A549 (cell line): Measurements from ENCODE around the gene IQGAP2. TPM values are rescaled to one million over a fixed set of nuclear protein-coding genes. Genes with fewer than 3 reads are reported as not detected.

Experiments used
- ATAC-seq, 2 experiments: fragments of 200-7000 bp in 1 of 2; fragments of >200 bp in 1 of 2; cut with Nextera tagmentation in 1 of 2; cut with Tn5 transposase in 1 of 2; 3 replicates each; pipeline versions ENCODE4 v1.8.0 to v1.9.1; 2018 to 2020; ENCODE audit warnings: mild to moderate bottlenecking in 1 of 2, moderate library complexity in 1 of 2
- CTCF ChIA-PET: fragments of 300-600 bp; sonication (Branson Sonifier 250); formaldehyde crosslinking; extraction: SDS; loops from one replicate; lab custom pipeline; 2021; ENCODE audit warnings: antibody characterized with exemption, inconsistent platforms; lab: Yijun Ruan, JAX
- POLR2A ChIA-PET: fragments of 350-600 bp; formaldehyde crosslinking; extraction: SDS; loops from one replicate; lab custom pipeline; 2021; ENCODE audit warnings: antibody characterized with exemption, inconsistent platforms; lab: Yijun Ruan, JAX
- DNase-seq, 2 experiments: peaks; one replicate each; pipeline versions ENCODE4 v3.0.0 to v3.0.0-alpha.2; 2011 to 2016; ENCODE audit warnings: low read depth in 1 of 2, low spot score in 1 of 2
- FAIRE-seq: peaks from 2 replicates; lab custom pipeline; 2011; peaks lifted over from hg19 to GRCh38; lab: Jason Lieb, UNC
- H3K27ac ChIP-seq, 2 experiments: fragments of >200 bp; sonication (Bioruptor Twin); formaldehyde crosslinking; 3 replicates each; pipeline ENCODE4 v1.5.1; 2016 to 2017
- H3K4me1 ChIP-seq: fragments of >200 bp; sonication (Bioruptor Twin); formaldehyde crosslinking; 3 replicates; pipeline ENCODE4 v1.6.1; 2016
- H3K4me2 ChIP-seq: fragments of >200 bp; sonication (Bioruptor Twin); formaldehyde crosslinking; 3 replicates; pipeline ENCODE4 v1.6.1; 2016
- H3K4me3 ChIP-seq: fragments of >200 bp; sonication (Bioruptor Twin); formaldehyde crosslinking; 3 replicates; pipeline ENCODE4 v1.5.1; 2016
- H3K9me3 ChIP-seq: fragments of >200 bp; sonication (Bioruptor Twin); formaldehyde crosslinking; 3 replicates; pipeline ENCODE4 v1.6.1; 2016
- EHMT2 ChIP-seq: fragments of 200-600 bp; sonication (generic); IDR thresholded peaks from 2 replicates; pipeline ENCODE4 v1.6.1; 2016; ENCODE audit warnings: antibody characterized with exemption, low read depth, mild to moderate bottlenecking, moderate library complexity
- ESRRA ChIP-seq: fragments of 150-350 bp; IDR thresholded peaks from 2 replicates; pipeline ENCODE4 v1.6.1; 2014; ENCODE audit warnings: mild to moderate bottlenecking, low read length, borderline replicate concordance
- FOSL2 ChIP-seq, 2 experiments: fragments of 450-650 bp in 1 of 2; fragments of >200 bp in 1 of 2; sonication (Bioruptor Twin) in 1 of 2; formaldehyde crosslinking; IDR thresholded peaks; 2 replicates each; pipeline versions ENCODE4 v1.5.0 to v1.6.1; 2016 to 2020; ENCODE audit warnings: mild to moderate bottlenecking in 1 of 2, moderate library complexity in 1 of 2
- GATA3 ChIP-seq: IDR thresholded peaks from 2 replicates; pipeline ENCODE4 v1.6.1; 2012; ENCODE audit warnings: borderline replicate concordance
- HOXA7 ChIP-seq: fragments of 250-450 bp; sonication (Bioruptor Pico); IDR thresholded peaks from 2 replicates; pipeline ENCODE4 v1.5.0; 2020; ENCODE audit warnings: mild to moderate bottlenecking, moderate library complexity
- JUN ChIP-seq, 2 experiments: fragments of >200 bp; sonication (Bioruptor Twin); formaldehyde crosslinking; IDR thresholded peaks; 2 replicates in 1 of 2; 3 replicates in 1 of 2; pipeline ENCODE4 v1.6.1; 2016 to 2017
- JUNB ChIP-seq: fragments of >200 bp; sonication (Bioruptor Twin); formaldehyde crosslinking; IDR thresholded peaks from 2 replicates; pipeline ENCODE4 v1.6.1; 2016
- KDM1A ChIP-seq: fragments of 200-600 bp; sonication (generic); IDR thresholded peaks from 2 replicates; pipeline ENCODE4 v1.6.1; 2016; ENCODE audit warnings: low read depth, mild to moderate bottlenecking
- KDM5A ChIP-seq: fragments of 200-600 bp; sonication (generic); IDR thresholded peaks from 2 replicates; pipeline ENCODE4 v1.6.1; 2016; ENCODE audit warnings: antibody characterized with exemption, mild to moderate bottlenecking
- NPAS2 ChIP-seq: fragments of 250-450 bp; sonication (Bioruptor Pico); IDR thresholded peaks from 2 replicates; pipeline ENCODE4 v1.8.0; 2022; ENCODE audit warnings: mild to moderate bottlenecking, moderate library complexity, borderline replicate concordance
- NR3C1 ChIP-seq: fragments of >200 bp; sonication (Bioruptor Twin); formaldehyde crosslinking; IDR thresholded peaks from 3 replicates; pipeline ENCODE4 v1.6.1; 2017
- RAD21 ChIP-seq, 2 experiments: fragments of >200 bp in 1 of 2; sonication (Bioruptor Twin) in 1 of 2; formaldehyde crosslinking in 1 of 2; IDR thresholded peaks in 1 of 2; conservative IDR thresholded peaks in 1 of 2; 2 replicates in 1 of 2; 3 replicates in 1 of 2; pipeline ENCODE4 v1.6.1; 2012 to 2018; ENCODE audit warnings: inconsistent platforms in 1 of 2
- RARB ChIP-seq: fragments of 250-450 bp; sonication (Bioruptor Pico); IDR thresholded peaks from 2 replicates; pipeline ENCODE4 v1.8.0; 2021; ENCODE audit warnings: mild to moderate bottlenecking, moderate library complexity
- SREBF2 ChIP-seq: fragments of 450-650 bp; IDR thresholded peaks from 2 replicates; pipeline ENCODE4 v1.6.1; 2014; ENCODE audit warnings: mild to moderate bottlenecking, moderate library complexity
- TP53 ChIP-seq: fragments of 250-450 bp; sonication (Bioruptor Pico); IDR thresholded peaks from 2 replicates; pipeline ENCODE4 v1.5.0; 2021; ENCODE audit warnings: mild to moderate bottlenecking, moderate library complexity
- ZSCAN20 ChIP-seq: fragments of 250-450 bp; sonication (Bioruptor Pico); IDR thresholded peaks from 2 replicates; pipeline ENCODE4 v1.8.0; 2022; ENCODE audit warnings: mild to moderate bottlenecking, moderate library complexity
- WGBS: methylation state at CpG from one replicate; pipeline ENCODE4 v1.1.6; 2017; ENCODE audit errors: missing lambda C conversion rate; 5-methylcytosine and 5-hydroxymethylcytosine counted together
- polyA plus RNA-seq, 4 experiments: library from polyadenylated mRNA; depleted of rRNA in 3 of 4; stranded (reverse); fragments of >200 nt; fragmentation: RNase III in 1 of 4; extraction: RNeasy Plus Mini Kit Qiagen cat#74134 plus additional on column Dnase treatment in 1 of 4; gene quantifications; 2 replicates in 3 of 4; 3 replicates in 1 of 4; pipeline ENCODE4 v1.2.3, GENCODE V29; 2011 to 2017
- TF ChIP-seq, protein P1 (sequence below): IDR thresholded peaks from 2 replicates; pipeline ENCODE4 v1.6.1; 2012
- TF ChIP-seq, protein P2 (sequence below): fragments of >200 bp; sonication (Bioruptor Twin); formaldehyde crosslinking; IDR thresholded peaks from 3 replicates; pipeline ENCODE4 v1.6.1; 2016
- TF ChIP-seq, protein P3 (sequence below): fragments of >200 bp; sonication (Bioruptor Twin); formaldehyde crosslinking; IDR thresholded peaks from 2 replicates; pipeline ENCODE4 v1.6.1; 2016
- TF ChIP-seq, protein P4 (sequence below): fragments of 200-600 bp; sonication (generic); IDR thresholded peaks from 2 replicates; pipeline ENCODE4 v1.6.1; 2016; ENCODE audit warnings: antibody characterized with exemption, mild to moderate bottlenecking, moderate library complexity

IQGAP2 gene
- polyA plus RNA-seq, 2 of the 4 experiments (the other 2 are of a cell fraction), result 5.3 to 10.1 TPM

DNA sequence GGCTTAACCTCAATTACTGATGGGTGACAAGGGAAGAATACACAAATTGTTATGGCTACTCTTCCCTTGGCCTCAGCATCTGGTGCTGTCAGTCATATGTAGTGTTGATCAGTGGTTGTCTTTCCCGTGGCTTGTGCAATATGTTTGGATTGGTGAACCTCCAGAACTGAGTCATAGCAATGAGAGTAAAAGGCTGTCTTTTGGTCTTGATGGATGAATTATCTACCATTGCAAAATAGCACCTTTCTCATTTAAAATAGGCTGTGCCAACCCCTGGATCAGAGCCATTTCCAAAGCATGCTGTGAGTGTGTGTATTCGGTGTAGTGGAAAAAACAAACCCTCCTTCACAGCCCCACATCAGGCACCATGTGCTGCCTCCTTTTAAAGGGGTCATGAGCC lies 298.2 kb downstream of the IQGAP2 start (continued):
- TF ChIP-seq ZSCAN20 (CRISPR knock-in tag) (no peak), RARB (CRISPR knock-in tag) (no peak), KDM1A (no peak), ESRRA (no peak), KDM5A (no peak), TP53 (CRISPR knock-in tag) (no peak), EHMT2 (no peak), HOXA7 (CRISPR knock-in tag) (no peak), FOSL2 (IDR thresholded peaks at IDR 0.05) (peak; percentile 83), FOSL2 (CRISPR knock-in tag; IDR thresholded peaks at IDR 0.05) (peak; percentile 70), GATA3 (peak; percentile 41; the same call in 1 of the 2 replicates), JUN (IDR thresholded peaks at IDR 0.05) (peak; percentile 29 to 68; a peak in 3 of 5 replicates), NPAS2 (CRISPR knock-in tag) (no peak)
- TF ChIP-seq, protein P1, sequence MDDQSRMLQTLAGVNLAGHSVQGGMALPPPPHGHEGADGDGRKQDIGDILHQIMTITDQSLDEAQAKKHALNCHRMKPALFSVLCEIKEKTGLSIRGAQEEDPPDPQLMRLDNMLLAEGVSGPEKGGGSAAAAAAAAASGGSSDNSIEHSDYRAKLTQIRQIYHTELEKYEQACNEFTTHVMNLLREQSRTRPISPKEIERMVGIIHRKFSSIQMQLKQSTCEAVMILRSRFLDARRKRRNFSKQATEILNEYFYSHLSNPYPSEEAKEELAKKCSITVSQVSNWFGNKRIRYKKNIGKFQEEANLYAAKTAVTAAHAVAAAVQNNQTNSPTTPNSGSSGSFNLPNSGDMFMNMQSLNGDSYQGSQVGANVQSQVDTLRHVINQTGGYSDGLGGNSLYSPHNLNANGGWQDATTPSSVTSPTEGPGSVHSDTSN, result no peak
- TF ChIP-seq, protein P2, sequence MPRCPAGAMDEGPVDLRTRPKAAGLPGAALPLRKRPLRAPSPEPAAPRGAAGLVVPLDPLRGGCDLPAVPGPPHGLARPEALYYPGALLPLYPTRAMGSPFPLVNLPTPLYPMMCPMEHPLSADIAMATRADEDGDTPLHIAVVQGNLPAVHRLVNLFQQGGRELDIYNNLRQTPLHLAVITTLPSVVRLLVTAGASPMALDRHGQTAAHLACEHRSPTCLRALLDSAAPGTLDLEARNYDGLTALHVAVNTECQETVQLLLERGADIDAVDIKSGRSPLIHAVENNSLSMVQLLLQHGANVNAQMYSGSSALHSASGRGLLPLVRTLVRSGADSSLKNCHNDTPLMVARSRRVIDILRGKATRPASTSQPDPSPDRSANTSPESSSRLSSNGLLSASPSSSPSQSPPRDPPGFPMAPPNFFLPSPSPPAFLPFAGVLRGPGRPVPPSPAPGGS, result peak; percentile 82; the same call in 2 of the 3 replicates
- TF ChIP-seq, protein P3, sequence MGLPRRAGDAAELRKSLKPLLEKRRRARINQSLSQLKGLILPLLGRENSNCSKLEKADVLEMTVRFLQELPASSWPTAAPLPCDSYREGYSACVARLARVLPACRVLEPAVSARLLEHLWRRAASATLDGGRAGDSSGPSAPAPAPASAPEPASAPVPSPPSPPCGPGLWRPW, result peak; percentile 84

DNA sequence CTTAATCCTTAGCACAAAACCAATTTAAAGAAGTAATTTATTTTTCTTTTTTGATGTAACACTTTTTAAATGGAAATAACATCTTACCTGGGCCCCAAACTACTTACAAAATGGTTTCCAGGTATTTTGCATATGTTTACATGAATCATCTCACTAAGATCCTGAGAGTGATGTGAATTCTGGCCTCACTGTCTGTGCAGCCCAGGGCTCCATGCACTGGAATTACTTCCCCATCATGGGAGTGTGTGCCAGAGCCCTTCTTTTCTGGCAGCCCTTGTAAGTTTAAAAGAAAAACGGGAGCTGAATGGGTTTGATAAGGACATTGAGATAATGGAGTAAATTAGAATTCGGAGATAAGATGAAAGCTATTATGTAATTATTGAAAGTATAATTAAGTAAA lies 300.6 kb downstream of the IQGAP2 start:
- FAIRE-seq, result no peak
- 77% methylated on average over 2 of the region's 2 CpGs for WGBS
- TF ChIP-seq SREBF2 (no peak), JUNB (no peak), NR3C1 (no peak), RAD21 (conservative IDR thresholded peaks at IDR 0.05 in 1 of 2, IDR thresholded peaks at IDR 0.05 in 1 of 2) (no peak), KDM5A (no peak)
- TF ChIP-seq, protein P4, sequence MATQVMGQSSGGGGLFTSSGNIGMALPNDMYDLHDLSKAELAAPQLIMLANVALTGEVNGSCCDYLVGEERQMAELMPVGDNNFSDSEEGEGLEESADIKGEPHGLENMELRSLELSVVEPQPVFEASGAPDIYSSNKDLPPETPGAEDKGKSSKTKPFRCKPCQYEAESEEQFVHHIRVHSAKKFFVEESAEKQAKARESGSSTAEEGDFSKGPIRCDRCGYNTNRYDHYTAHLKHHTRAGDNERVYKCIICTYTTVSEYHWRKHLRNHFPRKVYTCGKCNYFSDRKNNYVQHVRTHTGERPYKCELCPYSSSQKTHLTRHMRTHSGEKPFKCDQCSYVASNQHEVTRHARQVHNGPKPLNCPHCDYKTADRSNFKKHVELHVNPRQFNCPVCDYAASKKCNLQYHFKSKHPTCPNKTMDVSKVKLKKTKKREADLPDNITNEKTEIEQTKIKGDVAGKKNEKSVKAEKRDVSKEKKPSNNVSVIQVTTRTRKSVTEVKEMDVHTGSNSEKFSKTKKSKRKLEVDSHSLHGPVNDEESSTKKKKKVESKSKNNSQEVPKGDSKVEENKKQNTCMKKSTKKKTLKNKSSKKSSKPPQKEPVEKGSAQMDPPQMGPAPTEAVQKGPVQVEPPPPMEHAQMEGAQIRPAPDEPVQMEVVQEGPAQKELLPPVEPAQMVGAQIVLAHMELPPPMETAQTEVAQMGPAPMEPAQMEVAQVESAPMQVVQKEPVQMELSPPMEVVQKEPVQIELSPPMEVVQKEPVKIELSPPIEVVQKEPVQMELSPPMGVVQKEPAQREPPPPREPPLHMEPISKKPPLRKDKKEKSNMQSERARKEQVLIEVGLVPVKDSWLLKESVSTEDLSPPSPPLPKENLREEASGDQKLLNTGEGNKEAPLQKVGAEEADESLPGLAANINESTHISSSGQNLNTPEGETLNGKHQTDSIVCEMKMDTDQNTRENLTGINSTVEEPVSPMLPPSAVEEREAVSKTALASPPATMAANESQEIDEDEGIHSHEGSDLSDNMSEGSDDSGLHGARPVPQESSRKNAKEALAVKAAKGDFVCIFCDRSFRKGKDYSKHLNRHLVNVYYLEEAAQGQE, result no peak
- no peak overlapping the region for H3K4me3 ChIP-seq
- CTCF ChIA-PET, result interaction anchor here (0.6 to 2.2 kb wide), 4 partner anchors 9 to 104 kb away, joined by 3 to 6 read pairs (median 4); no protein-coding TSS in a partner anchor
- POLR2A ChIA-PET, result no interaction called here
- H3K4me1 ChIP-seq, result peaks cover 14% of the 10 kb centered on the region
- DNase-seq, result no peak
- no peak overlapping the region for H3K27ac ChIP-seq
- no peaks in the 10 kb centered on the region for H3K9me3 ChIP-seq
- H3K4me2 ChIP-seq, result no peak overlapping the region
- ATAC-seq, result no peak
